ENCODE measurements around the gene KCNAB2.

DNA sequence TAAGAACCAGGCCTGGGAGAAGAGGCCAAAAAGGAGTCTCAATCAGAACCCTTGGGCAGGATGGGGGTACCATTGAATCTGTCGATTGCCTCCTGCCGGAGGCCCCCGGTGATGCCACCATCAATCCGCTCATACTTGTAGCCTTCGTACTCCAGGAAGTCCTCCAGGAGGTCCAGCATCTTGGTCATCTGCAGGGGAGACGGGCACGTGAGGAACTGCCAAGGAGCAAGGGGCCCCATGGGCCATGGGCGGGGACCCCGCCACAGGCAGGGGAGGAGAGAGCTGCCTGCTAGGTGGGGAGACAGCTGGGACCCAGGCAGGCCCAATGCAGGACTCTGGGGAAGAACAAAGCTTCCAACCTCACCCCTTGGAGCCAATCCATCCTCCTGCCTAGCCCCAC lies 85.9 kb downstream of the KCNAB2 start:
- TF ChIP-seq TEAD4 (IDR thresholded peaks at IDR 0.05; ENCODE audit: borderline replicate concordance, insufficient read depth) (no peak), CTCF (IDR thresholded peaks at IDR 0.05) (no peak), EP300 (IDR thresholded peaks at IDR 0.05; ENCODE audit: borderline replicate concordance in 1 of 2, low read depth in 1 of 2, low read length in 1 of 2) (no peak), EZH2phosphoT487 (IDR thresholded peaks at IDR 0.05; ENCODE audit: borderline replicate concordance, low read depth) (no peak), NRF1 (IDR thresholded peaks at IDR 0.05; ENCODE audit: low read depth, low read length) (no peak), FOXM1 (IDR thresholded peaks at IDR 0.05; ENCODE audit: low read depth) (no peak), YY1 (IDR thresholded peaks at IDR 0.05; ENCODE audit: low read depth) (no peak), SMC3 (IDR thresholded peaks at IDR 0.05; ENCODE audit: low read depth, low read length) (no peak), FOXJ3 (CRISPR knock-in tag; IDR thresholded peaks at IDR 0.05) (no peak), REST (IDR thresholded peaks at IDR 0.05; ENCODE audit: low read depth, low read length) (no peak), POLR2AphosphoS5 (IDR thresholded peaks at IDR 0.05; ENCODE audit: low read depth, low read length) (no peak), SIN3A (IDR thresholded peaks at IDR 0.05; ENCODE audit: borderline replicate concordance, low read depth, low read length) (no peak)
- TF ChIP-seq, protein P1, sequence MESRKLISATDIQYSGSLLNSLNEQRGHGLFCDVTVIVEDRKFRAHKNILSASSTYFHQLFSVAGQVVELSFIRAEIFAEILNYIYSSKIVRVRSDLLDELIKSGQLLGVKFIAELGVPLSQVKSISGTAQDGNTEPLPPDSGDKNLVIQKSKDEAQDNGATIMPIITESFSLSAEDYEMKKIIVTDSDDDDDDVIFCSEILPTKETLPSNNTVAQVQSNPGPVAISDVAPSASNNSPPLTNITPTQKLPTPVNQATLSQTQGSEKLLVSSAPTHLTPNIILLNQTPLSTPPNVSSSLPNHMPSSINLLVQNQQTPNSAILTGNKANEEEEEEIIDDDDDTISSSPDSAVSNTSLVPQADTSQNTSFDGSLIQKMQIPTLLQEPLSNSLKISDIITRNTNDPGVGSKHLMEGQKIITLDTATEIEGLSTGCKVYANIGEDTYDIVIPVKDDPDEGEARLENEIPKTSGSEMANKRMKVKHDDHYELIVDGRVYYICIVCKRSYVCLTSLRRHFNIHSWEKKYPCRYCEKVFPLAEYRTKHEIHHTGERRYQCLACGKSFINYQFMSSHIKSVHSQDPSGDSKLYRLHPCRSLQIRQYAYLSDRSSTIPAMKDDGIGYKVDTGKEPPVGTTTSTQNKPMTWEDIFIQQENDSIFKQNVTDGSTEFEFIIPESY (IDR thresholded peaks at IDR 0.05; ENCODE audit: borderline replicate concordance, low read depth), result no peak
